ENCODE data around the gene XPR1.

The XPR1 gene

DNA sequence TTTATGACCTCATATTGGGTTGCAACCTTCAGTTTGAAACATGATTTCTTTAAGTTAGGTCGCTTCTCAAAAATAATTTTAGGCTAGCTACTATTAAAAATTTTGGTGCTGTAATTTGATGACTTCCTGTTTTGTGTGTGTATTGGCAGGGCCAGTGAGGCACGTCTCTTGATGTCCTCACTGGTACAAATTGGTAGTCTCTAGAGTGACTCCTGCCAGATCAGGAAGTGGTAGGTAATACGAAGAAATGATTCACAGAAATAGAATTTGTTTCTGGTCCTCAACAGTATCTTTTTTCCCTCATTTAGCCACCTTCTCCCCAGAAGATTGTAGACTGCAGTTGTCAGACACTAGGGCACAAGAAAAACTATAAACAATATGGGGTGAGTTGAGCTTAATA is 160.0 kb downstream of the XPR1 start:
- Histone ChIP-seq H3F3A (ENCODE audit: control insufficient read depth, insufficient read depth) (no peaks in the 10 kb centered on the region; the same call in 1 of the 2 replicates), H3K79me2 (ENCODE audit: control insufficient read depth, low read length) (no peaks in the 10 kb centered on the region), H3K9me2 (replicated peaks; ENCODE audit: control insufficient read depth, low read length) (no peaks in the 10 kb centered on the region), H3K27ac (ENCODE audit: low read depth, low read length) (no peak overlapping the region), H3K27me3 (ENCODE audit: control insufficient read depth, low read length) (no peaks in the 10 kb centered on the region), H3K36me3 (ENCODE audit: control insufficient read depth, low read length) (no peaks in the 10 kb centered on the region), H3K4me3 (ENCODE audit: low read length) (no peak overlapping the region), H3K4me1 (ENCODE audit: control insufficient read depth, low read length) (peaks cover 29% of the 10 kb centered on the region), H4K20me1 (ENCODE audit: control insufficient read depth, insufficient read depth, low read depth, low read length) (no peaks in the 10 kb centered on the region), H3K4me2 (ENCODE audit: low read length) (peak overlapping the region; percentile 33), H3K9me3 (ENCODE audit: control insufficient read depth, insufficient read depth, low read length) (no peaks in the 10 kb centered on the region)
- TF ChIP-seq CTCF (IDR thresholded peaks at IDR 0.05; ENCODE audit: low read depth, low read length, poor library complexity, severe bottlenecking) = no peak
- no peak for TF ChIP-seq EZH2phosphoT487 (IDR thresholded peaks at IDR 0.05; ENCODE audit: borderline replicate concordance, low read length)

DNA sequence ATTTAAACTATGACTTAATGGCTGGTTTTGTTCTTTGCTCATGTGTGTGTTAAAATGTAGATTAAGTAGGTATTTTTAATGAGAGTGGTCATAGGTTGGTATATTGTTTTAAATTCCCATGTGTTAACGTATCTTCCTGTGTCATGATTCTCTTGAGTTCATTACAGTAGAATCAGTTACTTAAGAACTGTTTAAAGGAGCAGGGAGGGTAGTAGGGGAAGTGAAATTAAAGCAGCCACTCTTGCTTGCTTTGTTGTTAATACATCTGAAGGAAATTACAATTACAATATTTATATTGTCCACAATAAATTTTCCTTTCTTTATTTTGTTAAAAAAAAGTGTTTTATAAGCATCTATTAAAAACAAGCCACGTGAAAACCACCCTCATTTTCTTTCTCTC is 161.6 kb downstream of the XPR1 start:
- Histone ChIP-seq H3K9me2 (replicated peaks; ENCODE audit: control insufficient read depth, low read length) (no peaks in the 10 kb centered on the region), H3K79me2 (ENCODE audit: control insufficient read depth, low read length) (no peaks in the 10 kb centered on the region), H3K27me3 (ENCODE audit: control insufficient read depth, low read length) (no peaks in the 10 kb centered on the region), H3K4me1 (ENCODE audit: control insufficient read depth, low read length) (peaks cover 29% of the 10 kb centered on the region), H3K9me3 (ENCODE audit: control insufficient read depth, insufficient read depth, low read length) (no peaks in the 10 kb centered on the region), H3K4me3 (ENCODE audit: low read length) (no peak overlapping the region), H3K4me2 (ENCODE audit: low read length) (peak overlapping the region; percentile 51), H3F3A (ENCODE audit: control insufficient read depth, insufficient read depth) (no peaks in the 10 kb centered on the region; the same call in 1 of the 2 replicates), H4K20me1 (ENCODE audit: control insufficient read depth, insufficient read depth, low read depth, low read length) (no peaks in the 10 kb centered on the region), H3K36me3 (ENCODE audit: control insufficient read depth, low read length) (no peaks in the 10 kb centered on the region), H3K27ac (ENCODE audit: low read depth, low read length) (0 out of 2 replicates have a peak overlapping the region, but pooled peaks have one; percentile 9)
- TF ChIP-seq EZH2phosphoT487 (IDR thresholded peaks at IDR 0.05; ENCODE audit: borderline replicate concordance, low read length) (no peak), CTCF (IDR thresholded peaks at IDR 0.05; ENCODE audit: low read depth, low read length, poor library complexity, severe bottlenecking) (no peak)

GRCh38 chr1:180796897-180797640 is 165.2 kb downstream of the XPR1 start:
- TF ChIP-seq CTCF (IDR thresholded peaks at IDR 0.05; ENCODE audit: low read depth, low read length, poor library complexity, severe bottlenecking) (no peak), EZH2phosphoT487 (IDR thresholded peaks at IDR 0.05; ENCODE audit: borderline replicate concordance, low read length) (no peak)
- H3K4me2 ChIP-seq (ENCODE audit: low read length) = no peak overlapping the region
- H3K9me3 ChIP-seq (ENCODE audit: control insufficient read depth, insufficient read depth, low read length) = no peaks in the 10 kb centered on the region
- no peaks in the 10 kb centered on the region; the same call in 1 of the 2 replicates for H3K9me2 ChIP-seq (replicated peaks; ENCODE audit: control insufficient read depth, low read length)
- H4K20me1 ChIP-seq (ENCODE audit: control insufficient read depth, insufficient read depth, low read depth, low read length) = no peaks in the 10 kb centered on the region
- no peak overlapping the region for H3K27ac ChIP-seq (ENCODE audit: low read depth, low read length)
- H3K4me1 ChIP-seq (ENCODE audit: control insufficient read depth, low read length) = peaks cover 20% of the 10 kb centered on the region
- no peaks in the 10 kb centered on the region for H3K27me3 ChIP-seq (ENCODE audit: control insufficient read depth, low read length)
- no peak overlapping the region for H3K4me3 ChIP-seq (ENCODE audit: low read length)
- no peaks in the 10 kb centered on the region for H3K79me2 ChIP-seq (ENCODE audit: control insufficient read depth, low read length)
- H3K36me3 ChIP-seq (ENCODE audit: control insufficient read depth, low read length) = no peaks in the 10 kb centered on the region
- no peaks in the 10 kb centered on the region; the same call in 1 of the 2 replicates for H3F3A ChIP-seq (ENCODE audit: control insufficient read depth, insufficient read depth)

Measured in DOHH2 (cell line).